HEK293 (cell line): Measurements from ENCODE around the gene ZC2HC1C.
A peak's percentile ranks its signal among the peaks of the same experiment; 100 is the strongest.
"Not testable (repeated sequence)": the region's sequence is repeated elsewhere in the genome, so short reads cannot be mapped to it uniquely, and the experiment has no call there.

Experiments
- CTCF ChIA-PET: fragments of 350-600 bp; formaldehyde crosslinking; extraction: SDS; loops from one replicate; lab custom pipeline; 2021; ENCODE audit warnings: antibody characterized with exemption; lab: Yijun Ruan, JAX
- POLR2A ChIA-PET: fragments of 300-600 bp; formaldehyde crosslinking; extraction: SDS; loops from one replicate; lab custom pipeline; 2020; ENCODE audit warnings: antibody characterized with exemption, inconsistent platforms; lab: Yijun Ruan, JAX
- H3K27ac ChIP-seq: fragments of 200-500 bp; sonication (Bioruptor generic); 2 replicates; pipeline ENCODE4 v1.5.1; 2014; ENCODE audit warnings: low read depth, low read length, control low read depth, inconsistent platforms; ENCODE audit errors: extremely low read depth
- H3K36me3 ChIP-seq, 2 experiments: fragments of 200-500 bp in 1 of 2; sonication (Bioruptor generic) in 1 of 2; 1 replicate in 1 of 2; 2 replicates in 1 of 2; pipeline ENCODE4 v1.5.1; 2014 to 2017; ENCODE audit warnings: inconsistent platforms in 2 of 2, low read length in 2 of 2; ENCODE audit not compliant: control insufficient read depth in 2 of 2, insufficient read depth in 1 of 2
- H3K4me1 ChIP-seq: fragments of 200-500 bp; sonication (Bioruptor generic); 2 replicates; pipeline ENCODE4 v1.5.1; 2014; ENCODE audit warnings: mild to moderate bottlenecking, low read length, inconsistent platforms; ENCODE audit not compliant: control insufficient read depth, insufficient read depth
- H3K4me3 ChIP-seq: 2 replicates; pipeline ENCODE4 v1.5.1; 2011; ENCODE audit warnings: low read depth, mild to moderate bottlenecking, control low read depth, low read length, moderate library complexity
- H3K9me3 ChIP-seq: fragments of 200-500 bp; sonication (Bioruptor generic); 2 replicates; pipeline ENCODE4 v1.5.1; 2014; ENCODE audit warnings: low read depth, low read length, inconsistent platforms; ENCODE audit not compliant: control insufficient read depth, insufficient read depth
- PRDM1 ChIP-seq: fragments of 450-650 bp; formaldehyde crosslinking; IDR thresholded peaks from 2 replicates; pipeline ENCODE4; 2016; ENCODE audit warnings: missing biosample characterization, missing genetic modification characterization
- SP7 ChIP-seq: fragments of 450-650 bp; formaldehyde crosslinking; IDR thresholded peaks from 2 replicates; pipeline ENCODE4 v1.5.1; 2016; ENCODE audit warnings: missing biosample characterization, missing genetic modification characterization
- ZBTB17 ChIP-seq: fragments of 450-650 bp; formaldehyde crosslinking; IDR thresholded peaks from 2 replicates; pipeline ENCODE4 v1.5.1; 2016; ENCODE audit warnings: missing biosample characterization, missing genetic modification characterization
- ZFP69B ChIP-seq: fragments of 450-650 bp; formaldehyde crosslinking; IDR thresholded peaks from 2 replicates; pipeline ENCODE4 v1.5.1; 2016; ENCODE audit warnings: missing biosample characterization, missing genetic modification characterization
- ZNF248 ChIP-seq: fragments of 450-650 bp; formaldehyde crosslinking; IDR thresholded peaks from 2 replicates; pipeline ENCODE4 v1.5.1; 2017; ENCODE audit warnings: missing biosample characterization, missing genetic modification characterization
- ZNF292 ChIP-seq: fragments of 450-650 bp; formaldehyde crosslinking; IDR thresholded peaks from 2 replicates; pipeline ENCODE4 v1.5.1; 2016; ENCODE audit warnings: low read depth, missing biosample characterization, missing genetic modification characterization, borderline replicate concordance
- ZNF335 ChIP-seq: fragments of 450-650 bp; formaldehyde crosslinking; conservative IDR thresholded peaks from 2 replicates; pipeline ENCODE4 v1.5.1; 2016; ENCODE audit warnings: missing biosample characterization, missing genetic modification characterization
- ZNF366 ChIP-seq: fragments of 450-650 bp; formaldehyde crosslinking; conservative IDR thresholded peaks from 2 replicates; pipeline ENCODE4 v1.5.1; 2016; ENCODE audit warnings: missing biosample characterization, missing genetic modification characterization
- ZNF501 ChIP-seq: fragments of 450-650 bp; formaldehyde crosslinking; IDR thresholded peaks from 2 replicates; pipeline ENCODE4 v1.5.1; 2016; ENCODE audit warnings: missing biosample characterization, missing genetic modification characterization
- ZNF585B ChIP-seq: fragments of 450-650 bp; formaldehyde crosslinking; IDR thresholded peaks from 2 replicates; pipeline ENCODE4 v1.5.1; 2016; ENCODE audit warnings: missing biosample characterization, missing genetic modification characterization
- ZNF610 ChIP-seq: fragments of 450-650 bp; formaldehyde crosslinking; IDR thresholded peaks from 2 replicates; pipeline ENCODE4 v1.5.1; 2016; ENCODE audit warnings: missing biosample characterization, missing genetic modification characterization, borderline replicate concordance
- ZNF629 ChIP-seq: fragments of 450-650 bp; formaldehyde crosslinking; IDR thresholded peaks from 2 replicates; pipeline ENCODE4 v1.5.1; 2017; ENCODE audit warnings: missing biosample characterization, missing genetic modification characterization
- ZNF660 ChIP-seq: fragments of 450-650 bp; IDR thresholded peaks from 2 replicates; pipeline ENCODE4 v1.5.1; 2018; ENCODE audit warnings: missing biosample characterization, mild to moderate bottlenecking, missing genetic modification characterization
- ZNF692 ChIP-seq: fragments of 450-650 bp; formaldehyde crosslinking; IDR thresholded peaks from 2 replicates; pipeline ENCODE4 v1.5.1; 2016; ENCODE audit warnings: missing biosample characterization, missing genetic modification characterization
- ZNF837 ChIP-seq: fragments of 450-650 bp; formaldehyde crosslinking; IDR thresholded peaks from 2 replicates; pipeline ENCODE4 v1.5.1; 2016; ENCODE audit warnings: missing biosample characterization, missing genetic modification characterization
- TF ChIP-seq, protein P1 (sequence below): fragments of 450-650 bp; formaldehyde crosslinking; IDR thresholded peaks from 2 replicates; pipeline ENCODE4 v1.5.1; 2016; ENCODE audit warnings: missing biosample characterization, missing genetic modification characterization, borderline replicate concordance
- TF ChIP-seq, protein P2 (sequence below): fragments of 450-650 bp; formaldehyde crosslinking; IDR thresholded peaks from 2 replicates; pipeline ENCODE4 v1.5.1; 2016; ENCODE audit warnings: missing biosample characterization, missing genetic modification characterization
- TF ChIP-seq, protein P3 (sequence below): fragments of 450-650 bp; formaldehyde crosslinking; IDR thresholded peaks from 2 replicates; pipeline ENCODE4 v1.5.1; 2017; ENCODE audit warnings: missing biosample characterization, missing genetic modification characterization

ZC2HC1C gene

GRCh38 chr14:75067212-75067611 lies 2.2 kb upstream of the ZC2HC1C start:
- H3K27ac ChIP-seq, result no peak overlapping the region
- H3K4me1 ChIP-seq, result peaks cover 5% of the 10 kb centered on the region
- H3K9me3 ChIP-seq, result no peaks in the 10 kb centered on the region
- TF ChIP-seq ZNF660 (tag by site-specific recombination) (0 out of 2 replicates have a peak, but pooled peaks have one; percentile 40), ZNF585B (tag by site-specific recombination) (no peak), ZNF610 (no peak), PRDM1 (peak; percentile 58; the same call in 1 of the 2 replicates)
- ChIA-PET CTCF (interaction anchor here (1.3 kb wide), 1 partner anchor 127 kb away, joined by 4 read pairs; no protein-coding TSS in a partner anchor), POLR2A (no interaction called here)
- no peaks in the 10 kb centered on the region for H3K36me3 ChIP-seq
- no peak overlapping the region for H3K4me3 ChIP-seq

DNA sequence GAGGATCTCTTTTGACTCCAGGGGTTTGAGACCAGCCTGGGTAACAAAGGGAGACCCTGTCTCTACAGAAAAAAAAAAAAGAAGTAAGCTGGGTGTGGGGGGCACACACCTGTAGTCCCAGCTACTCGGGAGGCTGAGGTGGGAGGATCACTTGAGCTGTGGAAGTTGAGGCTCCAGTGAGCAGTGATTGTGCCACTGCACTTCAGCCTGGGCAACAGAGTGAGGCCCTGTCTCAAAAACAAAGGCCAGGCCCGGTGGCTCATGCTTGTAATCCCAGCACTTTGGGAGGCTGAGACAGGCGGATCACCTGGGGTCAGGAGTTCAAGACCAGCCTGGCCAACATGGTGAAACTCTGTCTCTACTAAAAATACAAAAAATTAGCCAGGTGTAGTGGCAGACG lies 1.7 kb upstream of the ZC2HC1C start:
- H3K4me3 ChIP-seq, POLR2A ChIA-PET: not testable (repeated sequence)
- CTCF ChIA-PET, result interaction anchor here (0.7 to 1.3 kb wide), 2 partner anchors 11 to 127 kb away, joined by 3 to 4 read pairs; no protein-coding TSS in a partner anchor

GRCh38 chr14:75068294-75069120 lies 934 bp upstream of the ZC2HC1C start:
- peaks cover 5% of the 10 kb centered on the region for H3K4me1 ChIP-seq
- ChIA-PET POLR2A (interaction anchor here (0.6 to 1.4 kb wide), 3 partner anchors 44 to 575 kb away, joined by 3 to 5 read pairs (median 3); partner anchors contain the start of genes NEK9 and NPC2), CTCF (interaction anchor here (0.6 to 0.7 kb wide), 2 partner anchors 11 to 638 kb away, joined by 3 read pairs; no protein-coding TSS in a partner anchor)
- TF ChIP-seq ZNF692 (tag by site-specific recombination) (peak; percentile 41; the same call in 1 of the 2 replicates), PRDM1 (peak; percentile 89), ZNF837 (tag by site-specific recombination) (no peak), ZNF629 (tag by site-specific recombination) (0 out of 2 replicates have a peak, but pooled peaks have one; percentile 31), ZNF335 (tag by site-specific recombination) (peak; percentile 81), ZNF366 (tag by site-specific recombination) (peak; percentile 82), ZNF501 (tag by site-specific recombination) (0 out of 2 replicates have a peak, but pooled peaks have one; percentile 14), ZFP69B (tag by site-specific recombination) (peak; percentile 18; the same call in 1 of the 2 replicates), ZNF292 (no peak), ZNF248 (tag by site-specific recombination) (no peak), ZBTB17 (tag by site-specific recombination) (0 out of 2 replicates have a peak, but pooled peaks have one; percentile 34), SP7 (tag by site-specific recombination) (no peak)
- TF ChIP-seq, protein P1, sequence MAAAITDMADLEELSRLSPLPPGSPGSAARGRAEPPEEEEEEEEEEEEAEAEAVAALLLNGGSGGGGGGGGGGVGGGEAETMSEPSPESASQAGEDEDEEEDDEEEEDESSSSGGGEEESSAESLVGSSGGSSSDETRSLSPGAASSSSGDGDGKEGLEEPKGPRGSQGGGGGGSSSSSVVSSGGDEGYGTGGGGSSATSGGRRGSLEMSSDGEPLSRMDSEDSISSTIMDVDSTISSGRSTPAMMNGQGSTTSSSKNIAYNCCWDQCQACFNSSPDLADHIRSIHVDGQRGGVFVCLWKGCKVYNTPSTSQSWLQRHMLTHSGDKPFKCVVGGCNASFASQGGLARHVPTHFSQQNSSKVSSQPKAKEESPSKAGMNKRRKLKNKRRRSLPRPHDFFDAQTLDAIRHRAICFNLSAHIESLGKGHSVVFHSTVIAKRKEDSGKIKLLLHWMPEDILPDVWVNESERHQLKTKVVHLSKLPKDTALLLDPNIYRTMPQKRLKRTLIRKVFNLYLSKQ (tag by site-specific recombination), result no peak
- TF ChIP-seq, protein P2, sequence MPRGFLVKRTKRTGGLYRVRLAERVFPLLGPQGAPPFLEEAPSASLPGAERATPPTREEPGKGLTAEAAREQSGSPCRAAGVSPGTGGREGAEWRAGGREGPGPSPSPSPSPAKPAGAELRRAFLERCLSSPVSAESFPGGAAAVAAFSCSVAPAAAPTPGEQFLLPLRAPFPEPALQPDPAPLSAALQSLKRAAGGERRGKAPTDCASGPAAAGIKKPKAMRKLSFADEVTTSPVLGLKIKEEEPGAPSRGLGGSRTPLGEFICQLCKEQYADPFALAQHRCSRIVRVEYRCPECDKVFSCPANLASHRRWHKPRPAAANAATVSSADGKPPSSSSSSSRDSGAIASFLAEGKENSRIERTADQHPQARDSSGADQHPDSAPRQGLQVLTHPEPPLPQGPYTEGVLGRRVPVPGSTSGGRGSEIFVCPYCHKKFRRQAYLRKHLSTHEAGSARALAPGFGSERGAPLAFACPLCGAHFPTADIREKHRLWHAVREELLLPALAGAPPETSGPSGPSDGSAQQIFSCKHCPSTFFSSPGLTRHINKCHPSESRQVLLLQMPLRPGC, result 0 out of 2 replicates have a peak, but pooled peaks have one; percentile 13
- TF ChIP-seq, protein P3, sequence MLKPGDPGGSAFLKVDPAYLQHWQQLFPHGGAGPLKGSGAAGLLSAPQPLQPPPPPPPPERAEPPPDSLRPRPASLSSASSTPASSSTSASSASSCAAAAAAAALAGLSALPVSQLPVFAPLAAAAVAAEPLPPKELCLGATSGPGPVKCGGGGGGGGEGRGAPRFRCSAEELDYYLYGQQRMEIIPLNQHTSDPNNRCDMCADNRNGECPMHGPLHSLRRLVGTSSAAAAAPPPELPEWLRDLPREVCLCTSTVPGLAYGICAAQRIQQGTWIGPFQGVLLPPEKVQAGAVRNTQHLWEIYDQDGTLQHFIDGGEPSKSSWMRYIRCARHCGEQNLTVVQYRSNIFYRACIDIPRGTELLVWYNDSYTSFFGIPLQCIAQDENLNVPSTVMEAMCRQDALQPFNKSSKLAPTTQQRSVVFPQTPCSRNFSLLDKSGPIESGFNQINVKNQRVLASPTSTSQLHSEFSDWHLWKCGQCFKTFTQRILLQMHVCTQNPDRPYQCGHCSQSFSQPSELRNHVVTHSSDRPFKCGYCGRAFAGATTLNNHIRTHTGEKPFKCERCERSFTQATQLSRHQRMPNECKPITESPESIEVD (tag by site-specific recombination), result peak; percentile 65; the same call in 1 of the 2 replicates
- no peaks in the 10 kb centered on the region for H3K36me3 ChIP-seq
- peak overlapping the region; percentile 78 for H3K27ac ChIP-seq
- H3K4me3 ChIP-seq, result peak overlapping the region; percentile 60
- H3K9me3 ChIP-seq, result no peaks in the 10 kb centered on the region

More for the DNA sequence above, 1.7 kb upstream of the ZC2HC1C start:
- not testable (repeated sequence) for H3K9me3 ChIP-seq, H3K27ac ChIP-seq, H3K36me3 ChIP-seq, H3K4me1 ChIP-seq
